ENCODE results near the gene CLEC14A. TPM values are rescaled to one million over a fixed set of nuclear protein-coding genes. Genes with fewer than 3 reads are reported as not detected.

The CLEC14A gene
- total and polyA plus RNA-seq, 2 donors (not counting 1 experiment from before 2014, with no cell fraction given) = not detected

DNA sequence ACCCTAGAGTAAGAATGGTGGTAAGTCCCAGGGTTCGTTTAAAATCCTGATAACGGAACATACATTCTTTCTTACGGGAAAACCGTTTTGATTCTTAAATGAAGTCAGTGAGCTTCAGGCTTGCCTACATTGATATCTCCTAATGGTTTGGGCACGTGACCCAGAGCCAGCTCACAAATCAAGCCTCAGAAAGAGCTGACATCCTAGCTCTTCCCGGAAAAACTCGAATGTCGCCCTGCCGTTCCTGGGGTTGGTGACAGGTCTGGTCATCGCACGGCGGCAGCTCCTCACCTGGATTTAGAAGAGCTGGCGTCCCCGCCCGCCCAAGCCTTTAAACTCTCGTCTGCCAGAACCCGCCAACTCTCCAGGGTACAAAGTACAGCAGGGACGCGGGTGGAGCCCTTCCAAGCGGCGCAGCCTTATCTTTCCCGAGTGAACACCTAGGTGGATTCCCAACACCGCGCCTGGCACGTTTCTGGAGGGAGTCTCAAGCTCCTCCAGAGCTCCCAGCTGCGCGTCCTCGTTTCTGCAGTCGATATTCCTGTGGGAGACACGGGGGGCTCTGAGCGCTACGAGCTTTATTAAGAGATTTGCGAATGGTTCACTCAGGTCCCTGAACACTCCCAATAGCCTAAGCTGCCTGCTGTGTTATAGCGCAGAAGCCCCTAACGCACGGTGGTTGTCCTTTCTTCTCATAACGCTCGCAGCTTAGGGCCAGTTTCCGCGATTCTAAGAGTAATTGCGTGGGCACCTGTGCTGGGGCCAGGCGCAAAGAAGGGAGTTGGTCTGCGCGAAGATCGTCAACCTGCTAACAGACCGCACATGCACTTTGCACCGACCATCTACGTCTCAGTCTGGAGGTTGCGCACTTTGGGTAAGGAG is 47.9 kb downstream of the CLEC14A start, which contains the start of gene SSTR1:
Gene SSTR1, plus strand, starts transcription at position 169 of the 882 bp plus-strand sequence. CDS start 1,486 bp downstream, outside the sequence.
- intact Hi-C loops (cut with micrococcal nuclease) = no loop called here
- 9% methylated on average over 49 of the region's 49 CpGs for WGBS (ENCODE audit: insufficient coverage)
- H3K27me3 ChIP-seq (replicated peaks in 1 of 4; ENCODE audit: control extremely low read depth in 1 of 4, control insufficient read depth in 3 of 4, insufficient read depth in 4 of 4, low read length in 3 of 4) = peaks cover 0 to 28% (median 10%) of the 10 kb centered on the region in 4 experiments
- no peaks in the 10 kb centered on the region for H3K4me1 ChIP-seq (ENCODE audit: control insufficient read depth in 2 of 2, insufficient read depth in 2 of 2, low read length in 2 of 2)
- no peaks in the 10 kb centered on the region for H3K4me1 Mint-ChIP-seq
- H3K9me3 Mint-ChIP-seq (ENCODE audit: insufficient read depth) = peaks cover 4% of the 10 kb centered on the region
- TF ChIP-seq EZH2 (IDR thresholded peaks at IDR 0.05; ENCODE audit: borderline replicate concordance, insufficient read depth, low read depth, low read length, poor library complexity, severe bottlenecking) = no peak
- TF ChIP-seq, protein P1, sequence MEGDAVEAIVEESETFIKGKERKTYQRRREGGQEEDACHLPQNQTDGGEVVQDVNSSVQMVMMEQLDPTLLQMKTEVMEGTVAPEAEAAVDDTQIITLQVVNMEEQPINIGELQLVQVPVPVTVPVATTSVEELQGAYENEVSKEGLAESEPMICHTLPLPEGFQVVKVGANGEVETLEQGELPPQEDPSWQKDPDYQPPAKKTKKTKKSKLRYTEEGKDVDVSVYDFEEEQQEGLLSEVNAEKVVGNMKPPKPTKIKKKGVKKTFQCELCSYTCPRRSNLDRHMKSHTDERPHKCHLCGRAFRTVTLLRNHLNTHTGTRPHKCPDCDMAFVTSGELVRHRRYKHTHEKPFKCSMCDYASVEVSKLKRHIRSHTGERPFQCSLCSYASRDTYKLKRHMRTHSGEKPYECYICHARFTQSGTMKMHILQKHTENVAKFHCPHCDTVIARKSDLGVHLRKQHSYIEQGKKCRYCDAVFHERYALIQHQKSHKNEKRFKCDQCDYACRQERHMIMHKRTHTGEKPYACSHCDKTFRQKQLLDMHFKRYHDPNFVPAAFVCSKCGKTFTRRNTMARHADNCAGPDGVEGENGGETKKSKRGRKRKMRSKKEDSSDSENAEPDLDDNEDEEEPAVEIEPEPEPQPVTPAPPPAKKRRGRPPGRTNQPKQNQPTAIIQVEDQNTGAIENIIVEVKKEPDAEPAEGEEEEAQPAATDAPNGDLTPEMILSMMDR (IDR thresholded peaks at IDR 0.05) = no peak
- H3K27ac Mint-ChIP-seq = no peak within 1 kb of the TSS
- H3K27me3 Mint-ChIP-seq = peaks cover 39% of the 10 kb centered on the region
- no peak for DNase-seq
- H3K4me3 Mint-ChIP-seq = no peak within 1 kb of the TSS
- H3K4me3 ChIP-seq (ENCODE audit: control extremely low read depth in 1 of 5, extremely low read depth in 1 of 5, insufficient read depth in 1 of 5, low read depth in 2 of 5, low read length in 4 of 5) = no peak within 1 kb of the TSS
- H2AFZ ChIP-seq (ENCODE audit: insufficient read depth, low read depth, low read length, poor library complexity, severe bottlenecking) = no peak within 1 kb of the TSS
- no peaks in the 10 kb centered on the region for H4K20me1 ChIP-seq (ENCODE audit: control insufficient read depth, insufficient read depth, low read length, poor library complexity, severe bottlenecking)
- no peak within 1 kb of the TSS for H3K9ac ChIP-seq (ENCODE audit: low read length)
- H3K9me3 ChIP-seq (ENCODE audit: control extremely low read depth in 1 of 3, control insufficient read depth in 2 of 3, insufficient read depth in 1 of 3, low read length in 2 of 3) = peaks cover 0 to 31% (median 3%) of the 10 kb centered on the region in 3 donors
- H3K36me3 ChIP-seq (replicated peaks in 1 of 2; ENCODE audit: control extremely low read depth in 1 of 2, control insufficient read depth in 1 of 2, extremely low read depth in 1 of 2, insufficient read depth in 2 of 2, low read length in 1 of 2) = no peaks in the 10 kb centered on the region
- no peak within 1 kb of the TSS for H3K4me2 ChIP-seq (replicated peaks; ENCODE audit: low read depth, low read length, poor library complexity, severe bottlenecking)
- ATAC-seq (ENCODE audit: low read depth) = no peak
- H3K27ac ChIP-seq (ENCODE audit: low read length in 2 of 2) = no peak within 1 kb of the TSS
- H3K79me2 ChIP-seq (ENCODE audit: control insufficient read depth, insufficient read depth, low read length) = no peaks in the 10 kb centered on the region
- ChIA-PET POLR2A (no interaction called here), CTCF (no interaction called here)

DNA sequence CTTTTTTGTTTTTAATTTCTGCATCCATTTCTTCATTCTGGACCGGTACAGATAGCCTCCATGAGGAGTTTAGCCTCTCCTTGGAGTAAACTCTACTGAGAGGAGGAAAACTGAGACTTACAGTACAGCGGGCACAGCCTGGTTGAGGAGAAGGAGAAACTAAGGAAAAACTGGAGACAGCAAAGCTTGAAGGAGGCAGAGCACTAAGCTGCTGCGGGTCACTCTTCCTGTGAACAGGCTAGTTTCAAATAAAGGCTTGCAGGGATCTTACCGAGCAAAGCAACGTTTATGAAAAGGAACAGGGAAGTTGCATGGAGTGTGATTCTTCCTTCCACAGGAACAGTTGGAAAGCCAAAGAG is 48.5 kb downstream of the CLEC14A start:
- no peak for DNase-seq
- H3K4me1 ChIP-seq (ENCODE audit: control insufficient read depth in 2 of 2, insufficient read depth in 2 of 2, low read length in 2 of 2) = no peaks in the 10 kb centered on the region
- no peak overlapping the region for H3K27ac ChIP-seq (ENCODE audit: low read length in 2 of 2)
- intact Hi-C loops (cut with micrococcal nuclease) = no loop called here
- no peaks in the 10 kb centered on the region for H3K79me2 ChIP-seq (ENCODE audit: control insufficient read depth, insufficient read depth, low read length)
- H3K36me3 ChIP-seq (replicated peaks in 1 of 2; ENCODE audit: control extremely low read depth in 1 of 2, control insufficient read depth in 1 of 2, extremely low read depth in 1 of 2, insufficient read depth in 2 of 2, low read length in 1 of 2) = no peaks in the 10 kb centered on the region
- Mint-ChIP-seq H3K4me1 (no peaks in the 10 kb centered on the region), H3K4me3 (no peak overlapping the region), H3K27me3 (peaks cover 39% of the 10 kb centered on the region), H3K27ac (no peak overlapping the region), H3K9me3 (ENCODE audit: insufficient read depth) (peaks cover 4% of the 10 kb centered on the region)
- no peaks in the 10 kb centered on the region for H4K20me1 ChIP-seq (ENCODE audit: control insufficient read depth, insufficient read depth, low read length, poor library complexity, severe bottlenecking)
- CTCF ChIA-PET = no interaction called here
- 37% methylated on average over 4 of the region's 5 CpGs for WGBS (ENCODE audit: insufficient coverage)
- ATAC-seq (ENCODE audit: low read depth) = no peak
- H2AFZ ChIP-seq (ENCODE audit: insufficient read depth, low read depth, low read length, poor library complexity, severe bottlenecking) = no peak overlapping the region
- H3K4me2 ChIP-seq (replicated peaks; ENCODE audit: low read depth, low read length, poor library complexity, severe bottlenecking) = no peak overlapping the region
- H3K4me3 ChIP-seq (ENCODE audit: control extremely low read depth in 1 of 5, extremely low read depth in 1 of 5, insufficient read depth in 1 of 5, low read depth in 2 of 5, low read length in 4 of 5) = no peak overlapping the region
- H3K9me3 ChIP-seq (ENCODE audit: control extremely low read depth in 1 of 3, control insufficient read depth in 2 of 3, insufficient read depth in 1 of 3, low read length in 2 of 3) = peaks cover 0 to 31% (median 3%) of the 10 kb centered on the region in 3 donors
- POLR2A ChIA-PET = no interaction called here
- no peak for TF ChIP-seq EZH2 (IDR thresholded peaks at IDR 0.05; ENCODE audit: borderline replicate concordance, insufficient read depth, low read depth, low read length, poor library complexity, severe bottlenecking)
- TF ChIP-seq, protein P1 (IDR thresholded peaks at IDR 0.05) = no peak
- no peak overlapping the region for H3K9ac ChIP-seq (ENCODE audit: low read length)
- peaks cover 0 to 28% (median 10%) of the 10 kb centered on the region in 4 experiments for H3K27me3 ChIP-seq (replicated peaks in 1 of 4; ENCODE audit: control extremely low read depth in 1 of 4, control insufficient read depth in 3 of 4, insufficient read depth in 4 of 4, low read length in 3 of 4)
